HG02970 (cell line): ENCODE results near the gene NMT1.

Source experiments
- ATAC-seq: cut with Tn5 transposase; IDR thresholded peaks from one replicate; pipeline ENCODE4 v1.9.1; 2021; ENCODE audit warnings: mild to moderate bottlenecking, moderate library complexity, moderate number of reproducible peaks; ENCODE audit not compliant: unreplicated experiment, low FRiP score

The NMT1 gene

DNA sequence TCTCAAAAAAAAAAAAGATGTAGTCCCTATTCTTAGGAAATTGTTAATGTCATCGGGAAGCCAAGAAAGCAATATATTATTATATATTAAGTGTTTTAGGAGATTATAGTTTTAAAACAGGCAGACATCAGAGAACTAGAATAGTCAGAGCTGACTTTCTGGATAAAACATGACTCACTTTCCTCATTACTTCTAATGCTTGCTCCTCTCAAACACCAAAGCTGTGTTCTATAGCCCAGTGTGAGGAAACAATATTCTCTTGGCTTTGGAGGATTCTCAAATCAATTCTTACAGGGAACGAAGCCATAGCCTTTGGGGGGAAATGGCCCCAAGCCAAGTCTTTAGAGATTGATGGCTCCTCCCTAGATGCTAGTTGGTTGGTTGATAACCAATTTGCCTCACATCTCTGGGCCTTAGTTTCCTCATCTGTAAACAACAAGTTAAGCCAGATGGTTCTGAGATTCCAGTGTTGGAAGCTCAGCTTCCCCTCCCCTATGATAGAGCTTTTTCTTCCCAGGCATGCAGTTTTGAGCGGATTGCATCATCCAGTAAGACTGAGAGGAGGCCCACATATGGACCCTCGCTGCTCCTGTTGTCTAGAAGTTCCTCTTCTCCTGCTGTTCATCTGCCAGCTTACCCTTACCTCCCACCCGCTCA, 12.4 kb downstream of the NMT1 start:
- no peak for ATAC-seq

DNA sequence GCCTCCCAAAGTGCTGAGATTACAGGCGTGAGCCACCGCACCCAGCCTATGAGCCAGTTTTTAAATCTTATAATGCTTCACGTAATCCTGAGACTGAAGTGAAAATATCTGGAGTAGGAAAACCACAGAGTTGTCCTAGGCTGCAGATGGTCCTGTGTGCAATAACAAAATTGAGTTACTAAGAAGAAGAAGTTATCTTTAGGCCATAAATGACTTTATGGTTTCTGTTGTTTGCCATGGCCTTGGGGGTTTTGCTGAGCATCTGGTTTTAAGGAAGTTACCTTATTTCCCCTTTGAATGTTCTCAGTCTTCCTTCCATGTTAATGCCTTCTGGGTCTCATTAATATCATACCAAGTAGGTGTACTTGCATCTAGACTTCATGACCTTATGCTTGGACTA, 16.5 kb downstream of the NMT1 start:
- ATAC-seq, result no peak

- ATAC-seq, result no peak
These were observed 20.1 kb downstream of the NMT1 start for GRCh38 chr17:45081047-45081703.

- no peak for ATAC-seq
These were observed 25.3 kb downstream of the NMT1 start for GRCh38 chr17:45086391-45086790.

DNA sequence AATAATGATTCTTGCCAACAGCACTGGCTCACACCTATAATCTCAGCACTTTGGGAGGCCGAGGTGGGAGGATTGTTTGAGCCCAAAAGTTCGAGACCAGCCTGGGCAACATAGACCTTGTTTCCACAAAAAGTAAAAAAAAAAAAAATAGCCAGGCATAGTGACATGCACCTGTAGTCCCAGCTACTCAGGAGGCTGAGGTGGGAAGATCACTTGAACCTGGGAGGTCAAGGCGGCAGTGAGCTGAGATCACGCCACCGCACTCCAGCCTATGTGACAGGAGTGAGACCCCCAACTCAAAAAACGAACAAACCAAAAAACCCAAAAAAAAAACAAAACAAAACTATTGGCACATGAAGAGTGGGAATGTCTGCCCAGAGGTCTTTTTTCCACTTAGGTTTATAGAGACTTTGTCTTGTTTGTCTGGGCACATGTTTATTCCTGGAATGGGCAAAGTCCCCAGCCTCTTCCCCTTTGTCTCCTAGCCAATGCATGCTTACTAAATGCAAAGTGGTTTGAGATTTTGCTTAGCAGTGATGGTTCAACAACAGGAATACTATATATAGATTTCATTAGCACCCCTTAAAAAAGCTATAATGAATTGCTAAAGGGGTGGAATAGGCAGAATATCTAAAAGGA, 25.9 kb downstream of the NMT1 start:
- no peak for ATAC-seq

- no peak for ATAC-seq
These were observed 26.4 kb downstream of the NMT1 start for GRCh38 chr17:45087504-45087975.

GRCh38 chr17:45087978-45088377, 26.9 kb downstream of the NMT1 start:
- ATAC-seq, result no peak

GRCh38 chr17:45088741-45089140, 27.6 kb downstream of the NMT1 start:
- ATAC-seq, result no peak

GRCh38 chr17:45090711-45091110, 29.6 kb downstream of the NMT1 start:
- ATAC-seq, result no peak

GRCh38 chr17:45091778-45092425, 30.8 kb downstream of the NMT1 start:
- no peak for ATAC-seq

DNA sequence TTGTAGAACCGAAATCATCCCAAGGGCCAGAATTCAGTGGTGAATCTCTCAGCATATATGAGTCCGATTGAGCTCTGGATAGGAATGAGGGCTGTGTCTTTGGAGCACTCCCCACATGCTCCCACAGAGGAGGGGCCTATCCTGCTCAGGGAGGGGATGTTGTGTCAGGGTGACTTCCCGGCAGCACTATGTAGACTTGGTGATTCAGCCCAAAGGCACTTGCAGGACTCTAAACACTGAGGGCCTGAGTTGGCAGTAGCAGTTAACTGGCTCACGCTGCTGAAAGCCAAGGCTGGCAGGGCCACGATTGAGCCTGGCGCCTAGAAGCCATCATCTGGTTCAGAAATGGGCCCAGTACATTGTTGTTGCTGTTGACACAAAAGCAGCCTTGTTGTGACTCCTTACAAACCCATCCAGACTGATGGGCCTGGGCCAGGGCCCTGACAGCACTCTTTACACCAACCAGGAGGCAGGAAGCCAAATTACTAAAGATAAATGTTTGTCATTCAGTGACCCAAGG, 31.9 kb downstream of the NMT1 start:
- no peak for ATAC-seq

DNA sequence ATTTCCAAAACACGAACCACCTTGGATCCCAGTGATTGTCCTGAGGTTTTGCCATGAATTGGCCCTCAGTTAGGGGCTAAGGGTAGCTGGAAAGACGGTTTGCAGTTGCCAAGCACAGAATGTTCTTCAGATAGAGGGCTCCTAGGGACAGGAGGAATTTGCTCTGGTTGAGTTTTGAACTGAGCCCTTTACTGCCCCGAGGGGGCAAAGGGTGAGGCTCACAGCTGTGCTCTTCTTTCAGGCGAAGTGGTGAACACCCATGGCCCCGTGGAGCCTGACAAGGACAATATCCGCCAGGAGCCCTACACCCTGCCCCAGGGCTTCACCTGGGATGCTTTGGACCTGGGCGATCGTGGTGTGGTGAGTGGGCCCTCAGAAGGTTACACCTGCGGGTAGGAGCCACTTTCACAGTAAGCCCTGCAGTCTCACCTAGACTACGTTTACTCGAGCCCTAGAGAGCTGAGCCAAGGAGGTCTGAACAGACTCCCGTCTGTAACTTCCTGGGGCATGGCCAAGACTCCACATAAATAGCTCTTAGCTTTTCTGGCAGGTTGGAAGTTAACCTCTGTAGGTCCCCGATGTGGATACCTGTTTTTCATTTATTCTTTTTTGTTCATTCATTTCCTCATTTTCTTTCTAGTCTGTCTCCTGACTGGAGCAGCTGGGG, 32.5 kb downstream of the NMT1 start:
- no peak for ATAC-seq

GRCh38 chr17:45096141-45096540, 35.0 kb downstream of the NMT1 start:
- ATAC-seq, result no peak

DNA sequence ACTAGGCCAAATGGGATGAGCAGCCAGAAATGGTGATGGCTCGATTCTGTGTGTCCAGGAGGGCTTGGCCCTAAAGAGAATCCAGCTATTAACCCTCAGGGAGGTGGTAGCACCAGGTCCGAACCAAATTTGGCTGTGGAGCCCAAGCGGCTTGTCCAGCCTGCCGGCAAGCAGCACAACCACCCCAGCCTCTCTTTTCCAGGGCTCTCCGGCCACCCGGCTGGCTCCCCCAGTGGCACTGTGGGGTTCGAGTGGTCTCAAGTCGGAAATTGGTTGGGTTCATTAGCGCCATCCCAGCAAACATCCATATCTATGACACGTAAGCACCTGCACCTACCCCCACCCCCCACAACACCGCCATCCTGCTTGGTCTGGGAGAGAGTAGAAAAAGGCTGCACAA, 35.8 kb downstream of the NMT1 start:
- ATAC-seq, result no peak

DNA sequence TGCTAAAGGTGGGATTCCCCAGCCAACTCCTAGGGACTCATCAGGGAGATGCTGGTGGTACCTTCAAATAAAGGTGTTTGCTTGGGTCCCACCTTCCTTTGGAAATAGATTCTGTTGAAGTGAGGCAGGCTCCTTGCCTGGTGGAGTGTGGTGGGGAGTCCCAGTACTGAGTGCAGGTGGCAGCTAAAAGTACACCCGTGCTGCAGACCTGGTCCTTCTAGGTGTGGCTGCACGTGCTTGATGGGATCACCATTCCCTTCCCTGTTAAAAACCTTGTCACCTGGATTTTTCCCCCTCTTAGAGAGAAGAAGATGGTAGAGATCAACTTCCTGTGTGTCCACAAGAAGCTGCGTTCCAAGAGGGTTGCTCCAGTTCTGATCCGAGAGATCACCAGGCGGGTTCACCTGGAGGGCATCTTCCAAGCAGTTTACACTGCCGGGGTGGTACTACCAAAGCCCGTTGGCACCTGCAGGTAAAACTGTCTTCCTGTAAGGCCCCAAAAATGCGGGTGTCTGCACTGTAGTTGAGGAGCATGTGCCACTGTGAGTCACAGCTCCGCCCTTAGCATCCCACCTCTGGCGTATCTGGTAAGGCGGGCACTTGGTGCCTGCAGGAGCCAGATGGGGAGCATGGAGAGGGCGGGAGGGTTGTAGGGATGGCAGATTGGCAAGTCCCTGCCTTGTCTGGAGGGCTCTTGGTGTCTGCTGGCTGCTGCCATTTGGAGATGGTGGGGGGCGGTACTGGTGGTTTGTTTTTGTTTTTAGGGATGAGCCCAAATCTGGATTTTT, 37.2 kb downstream of the NMT1 start:
- ATAC-seq, result no peak

GRCh38 chr17:45098869-45099616, 37.9 kb downstream of the NMT1 start:
- no peak for ATAC-seq

GRCh38 chr17:45101546-45101882, 40.4 kb downstream of the NMT1 start:
- ATAC-seq, result no peak

GRCh38 chr17:45101883-45102811, 41.0 kb downstream of the NMT1 start:
- no peak for ATAC-seq
